H7 (cell line): ENCODE measurements around the gene HSD17B12. TPM values are rescaled to one million over a fixed set of nuclear protein-coding genes. Genes with fewer than 3 reads are reported as not detected.

Source experiments
- DNase-seq: peaks from one replicate; pipeline ENCODE4 v3.0.0; 2012
- H3K27me3 ChIP-seq: 2 replicates; pipeline ENCODE4 v1.6.0; 2011; ENCODE audit warnings: mild to moderate bottlenecking, low read length; ENCODE audit not compliant: control insufficient read depth, insufficient read depth
- H3K36me3 ChIP-seq: replicated peaks from 2 replicates; pipeline ENCODE4 v1.5.1; 2011; ENCODE audit warnings: low read length; ENCODE audit not compliant: control insufficient read depth, insufficient read depth
- H3K4me3 ChIP-seq: 2 replicates; pipeline ENCODE4 v1.5.1; 2011; ENCODE audit warnings: low read depth, mild to moderate bottlenecking, control low read depth, low read length, moderate library complexity; ENCODE audit not compliant: insufficient read depth
- total RNA-seq: library from RNA; depleted of rRNA; stranded (reverse); fragments of >200 nt; shearing (Covaris generic); gene quantifications from 2 replicates; pipeline ENCODE4 v1.2.3, GENCODE V29; 2014

HSD17B12 gene
- total RNA-seq, 1 experiment from 2014 or later, result 72.1 TPM

- no peak overlapping the region for H3K4me3 ChIP-seq
- H3K36me3 ChIP-seq, result no peaks in the 10 kb centered on the region
- no peak for DNase-seq
- peaks cover 4% of the 10 kb centered on the region for H3K27me3 ChIP-seq
Observed at GRCh38 chr11:43866969-43867368, 186.4 kb downstream of the HSD17B12 start.

DNA sequence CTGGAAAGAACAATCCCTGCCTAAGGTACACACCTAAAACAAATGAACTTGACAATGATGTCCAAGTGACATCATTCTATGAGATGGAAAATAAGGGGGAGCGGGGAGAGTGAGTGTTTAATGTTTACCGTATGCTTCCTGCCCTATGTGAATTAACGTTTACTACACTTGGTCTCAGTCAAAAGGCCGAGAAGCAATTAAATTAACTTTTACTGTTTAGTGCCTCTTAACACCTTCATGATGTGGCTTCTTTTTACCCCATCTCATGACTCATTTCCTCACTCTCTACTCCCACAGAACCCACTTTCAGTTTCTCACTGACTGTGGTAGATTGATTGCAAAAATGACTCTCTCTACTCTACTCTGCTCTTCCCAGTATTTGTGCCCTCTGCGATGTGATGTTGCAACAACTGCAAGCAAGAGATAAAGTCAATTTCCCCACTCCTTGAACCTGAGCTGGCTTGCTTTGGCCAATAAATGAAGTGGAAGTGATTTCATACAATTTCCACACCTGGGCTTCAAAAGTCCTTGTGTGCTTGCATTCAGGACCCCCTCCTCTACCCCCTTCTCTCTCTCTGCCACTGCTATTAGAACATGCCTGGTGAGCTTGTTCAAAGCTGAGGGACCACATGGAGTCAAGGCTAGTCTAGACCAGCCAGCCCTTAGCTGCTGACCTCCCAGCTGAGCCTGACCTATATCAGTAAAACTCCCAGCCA lies 188.5 kb downstream of the HSD17B12 start:
- no peak for DNase-seq
- no peak overlapping the region for H3K4me3 ChIP-seq
- no peaks in the 10 kb centered on the region for H3K36me3 ChIP-seq
- H3K27me3 ChIP-seq, result peaks cover 6% of the 10 kb centered on the region

- no peak for DNase-seq
- Histone ChIP-seq H3K36me3 (no peaks in the 10 kb centered on the region), H3K4me3 (no peak overlapping the region), H3K27me3 (peaks cover 10% of the 10 kb centered on the region)
Observed at GRCh38 chr11:43871051-43871450, 190.5 kb downstream of the HSD17B12 start.

- H3K27me3 ChIP-seq, result peaks cover 10% of the 10 kb centered on the region
- DNase-seq, result no peak
- no peaks in the 10 kb centered on the region for H3K36me3 ChIP-seq
- no peak overlapping the region for H3K4me3 ChIP-seq
Observed at GRCh38 chr11:43872995-43873394, 192.5 kb downstream of the HSD17B12 start.

- peaks cover 12% of the 10 kb centered on the region for H3K27me3 ChIP-seq
Observed at GRCh38 chr11:43874078-43874477, 193.5 kb downstream of the HSD17B12 start.

DNA sequence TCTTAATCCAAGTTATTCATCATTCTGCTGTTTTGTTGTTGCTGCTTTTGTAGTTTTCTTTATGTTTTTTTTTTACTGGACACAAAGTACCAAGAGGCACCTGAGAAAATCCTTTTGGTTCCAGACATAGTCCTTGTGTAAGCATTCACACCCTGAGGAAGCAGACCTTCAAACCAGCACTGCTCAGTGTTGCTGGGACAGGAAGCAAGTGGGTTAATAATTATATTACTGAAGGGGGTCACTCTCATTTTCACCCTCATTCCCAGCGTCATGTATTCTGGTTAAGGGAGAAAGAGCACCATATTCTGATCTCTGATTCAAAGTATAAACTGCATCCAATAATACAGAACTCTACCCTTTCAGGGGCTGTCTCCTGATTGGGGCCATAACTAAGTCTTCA lies 194.2 kb downstream of the HSD17B12 start:
- Histone ChIP-seq H3K27me3 (peaks cover 12% of the 10 kb centered on the region), H3K36me3 (no peaks in the 10 kb centered on the region), H3K4me3 (no peak overlapping the region)
- no peak for DNase-seq

More at GRCh38 chr11:43874078-43874477, 193.5 kb downstream of the HSD17B12 start:
- Histone ChIP-seq H3K36me3 (no peaks in the 10 kb centered on the region), H3K4me3 (no peak overlapping the region)
- DNase-seq, result no peak

DNA sequence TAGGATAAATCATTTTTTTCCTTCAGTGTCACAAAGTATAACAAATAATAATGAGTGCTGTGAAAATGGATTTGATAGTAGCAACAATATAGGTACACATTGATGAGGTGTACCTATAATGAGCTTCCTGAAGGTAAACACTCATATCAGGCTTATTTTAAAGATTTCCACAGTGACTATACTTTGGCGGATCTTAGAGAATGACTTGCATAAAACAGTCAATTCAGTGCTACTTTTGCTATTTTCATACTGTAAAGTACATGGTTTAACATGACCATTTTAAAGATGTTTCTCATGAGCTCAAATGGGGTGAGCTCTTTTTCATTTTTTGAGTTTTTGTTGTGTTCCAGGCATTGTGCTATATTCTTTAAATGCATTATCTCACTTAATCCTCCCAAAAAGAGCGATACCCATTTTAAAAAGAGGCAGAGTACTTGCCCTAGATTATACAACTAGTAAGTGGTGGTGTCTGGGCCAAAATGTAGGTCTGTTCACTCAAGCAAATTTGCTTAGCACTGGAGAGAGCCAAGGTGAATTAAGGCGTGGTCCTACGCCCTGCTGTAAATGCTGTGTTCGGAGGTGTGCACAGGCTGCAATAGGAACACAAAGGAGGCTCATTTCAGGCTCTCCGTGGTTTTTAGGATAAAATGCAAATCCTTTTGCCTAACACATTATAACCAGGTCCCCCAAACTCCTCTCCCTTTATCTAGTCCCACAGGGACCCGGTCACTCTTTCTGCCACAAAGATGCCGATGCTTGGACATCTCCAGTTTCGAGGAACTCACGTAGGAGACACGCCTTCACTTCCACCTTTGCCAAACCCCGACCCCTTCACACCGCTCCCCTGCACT lies 199.5 kb downstream of the HSD17B12 start:
- peaks cover 2% of the 10 kb centered on the region; the same call in 1 of the 2 replicates for H3K36me3 ChIP-seq
- H3K4me3 ChIP-seq, result peak overlapping the region; percentile 58
- no peak for DNase-seq
- peaks cover 5% of the 10 kb centered on the region; the same call in 1 of the 2 replicates for H3K27me3 ChIP-seq

GRCh38 chr11:43880640-43881159 lies 200.2 kb downstream of the HSD17B12 start, which contains the start of gene ALKBH3:
Gene ALKBH3, plus strand, starts transcription at chr11:43880831. Its CDS starts 1,822 bp downstream, at chr11:43882653.
- Histone ChIP-seq H3K27me3 (peaks cover 2% of the 10 kb centered on the region; the same call in 1 of the 2 replicates), H3K36me3 (peaks cover 2% of the 10 kb centered on the region; the same call in 1 of the 2 replicates), H3K4me3 (peak within 1 kb of the TSS; percentile 58)
- peak; percentile 87 for DNase-seq

DNA sequence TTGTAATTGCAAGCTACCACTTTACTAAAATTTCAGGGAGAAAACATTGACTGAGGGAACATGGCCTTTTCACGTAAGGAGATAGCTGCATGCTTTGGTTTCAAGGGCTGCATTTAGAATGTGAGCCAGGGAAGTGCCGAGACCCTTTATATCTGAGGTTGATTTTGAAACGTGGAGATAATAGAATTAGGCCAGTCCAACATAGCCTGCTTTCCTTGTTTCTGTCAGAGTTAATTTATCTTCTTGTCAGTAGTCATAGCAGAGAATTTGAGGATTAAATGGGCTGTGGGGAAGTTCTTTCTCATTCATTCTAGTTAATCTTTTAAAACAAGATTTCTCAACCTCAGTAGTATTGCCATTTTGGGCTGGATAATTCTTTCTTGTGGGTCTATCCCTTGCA lies 212.3 kb downstream of the HSD17B12 start:
- DNase-seq, result no peak
- H3K36me3 ChIP-seq, result peaks cover 4% of the 10 kb centered on the region; the same call in 1 of the 2 replicates
- no peaks in the 10 kb centered on the region for H3K27me3 ChIP-seq
- H3K4me3 ChIP-seq, result no peak overlapping the region

GRCh38 chr11:43894546-43894945 lies 214.0 kb downstream of the HSD17B12 start:
- Histone ChIP-seq H3K27me3 (no peaks in the 10 kb centered on the region), H3K4me3 (no peak overlapping the region), H3K36me3 (peaks cover 4% of the 10 kb centered on the region)
- no peak for DNase-seq

GRCh38 chr11:43895601-43896000 lies 215.1 kb downstream of the HSD17B12 start:
- no peak for DNase-seq
- H3K36me3 ChIP-seq, result peaks cover 2% of the 10 kb centered on the region
- no peaks in the 10 kb centered on the region for H3K27me3 ChIP-seq
- H3K4me3 ChIP-seq, result no peak overlapping the region

DNA sequence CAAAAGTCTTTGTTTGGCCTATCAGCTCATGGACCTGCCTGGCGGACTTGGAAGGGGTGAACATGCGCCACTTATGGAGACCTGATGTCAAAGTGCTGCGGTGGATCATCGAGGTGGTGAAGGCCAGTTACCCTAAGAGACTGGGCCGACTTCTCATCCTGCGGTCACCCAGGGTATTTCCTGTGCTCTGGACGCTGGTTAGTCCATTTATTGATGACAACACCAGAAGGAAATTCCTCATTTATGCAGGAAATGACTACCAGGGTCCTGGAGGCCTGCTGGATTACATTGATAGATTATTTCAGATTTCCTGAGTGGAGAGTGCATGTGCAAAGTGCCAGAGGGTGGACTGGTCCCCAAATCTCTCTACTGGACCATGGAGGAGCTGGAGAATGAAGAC lies 218.0 kb downstream of the HSD17B12 start:
- no peaks in the 10 kb centered on the region; the same call in 1 of the 2 replicates for H3K36me3 ChIP-seq
- DNase-seq, result no peak
- no peak overlapping the region for H3K4me3 ChIP-seq
- no peaks in the 10 kb centered on the region for H3K27me3 ChIP-seq

- Histone ChIP-seq H3K4me3 (no peak overlapping the region), H3K36me3 (no peaks in the 10 kb centered on the region; the same call in 1 of the 2 replicates), H3K27me3 (no peaks in the 10 kb centered on the region)
- DNase-seq, result no peak
Observed at GRCh38 chr11:43899094-43899493, 218.6 kb downstream of the HSD17B12 start.

DNA sequence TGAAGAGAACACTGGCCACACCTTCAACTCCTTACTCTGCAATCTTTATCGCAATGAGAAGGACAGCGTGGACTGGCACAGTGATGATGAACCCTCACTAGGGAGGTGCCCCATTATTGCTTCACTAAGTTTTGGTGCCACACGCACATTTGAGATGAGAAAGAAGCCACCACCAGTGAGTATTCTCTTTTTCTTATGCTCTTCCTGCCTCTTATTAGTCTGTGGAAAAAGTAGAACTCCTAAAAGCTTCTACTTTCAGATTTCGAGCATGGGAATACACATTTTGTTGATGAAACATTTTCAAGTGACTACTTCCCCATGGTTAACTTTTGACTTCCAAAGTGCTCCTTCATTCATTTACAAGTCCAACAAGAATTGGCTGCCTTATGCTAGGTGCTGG lies 221.0 kb downstream of the HSD17B12 start:
- Histone ChIP-seq H3K4me3 (no peak overlapping the region), H3K27me3 (no peaks in the 10 kb centered on the region), H3K36me3 (no peaks in the 10 kb centered on the region; the same call in 1 of the 2 replicates)
- DNase-seq, result no peak
